SK-N-SH treated with all-trans-retinoic acid at 6 μM for 48 hours (cell line): ENCODE data around the gene GPR160.

Experiments
- ATAC-seq: fragments of 200-7000 bp; cut with Tn5 transposase; 3 replicates; pipeline ENCODE4 v1.9.1; 2020; ENCODE audit warnings: mild to moderate bottlenecking, moderate library complexity
- ARNTL ChIP-seq: fragments of 450-650 bp; formaldehyde crosslinking; IDR thresholded peaks from 2 replicates; pipeline ENCODE4 v1.5.0; 2020; ENCODE audit warnings: low read depth, mild to moderate bottlenecking, moderate library complexity, borderline replicate concordance
- BACH2 ChIP-seq: fragments of 250-450 bp; sonication (Bioruptor Pico); IDR thresholded peaks from 2 replicates; pipeline ENCODE4 v1.9.0; 2021; ENCODE audit warnings: mild to moderate bottlenecking, borderline replicate concordance
- CSDC2 ChIP-seq: fragments of 250-450 bp; sonication (Bioruptor Pico); IDR thresholded peaks from 2 replicates; pipeline ENCODE4 v1.5.0; 2020; ENCODE audit warnings: mild to moderate bottlenecking, moderate library complexity
- ESRRG ChIP-seq: fragments of 250-450 bp; sonication (Bioruptor Pico); IDR thresholded peaks from 2 replicates; pipeline ENCODE4 v1.6.1; 2021; ENCODE audit warnings: mild to moderate bottlenecking
- GLIS3 ChIP-seq: fragments of 250-450 bp; sonication (Bioruptor Pico); IDR thresholded peaks from 2 replicates; pipeline ENCODE4 v1.5.0; 2020; ENCODE audit warnings: mild to moderate bottlenecking, moderate library complexity
- ISL1 ChIP-seq: fragments of 250-450 bp; sonication (Bioruptor Pico); IDR thresholded peaks from 2 replicates; pipeline ENCODE4 v2.1.2; 2022; ENCODE audit warnings: mild to moderate bottlenecking, moderate library complexity
- OSR1 ChIP-seq: fragments of 250-450 bp; sonication (Bioruptor Pico); IDR thresholded peaks from 2 replicates; pipeline ENCODE4 v1.8.0; 2022; ENCODE audit warnings: moderate library complexity, mild to moderate bottlenecking, inconsistent platforms
- RARB ChIP-seq: fragments of 250-450 bp; sonication (Bioruptor Pico); IDR thresholded peaks from 2 replicates; pipeline ENCODE4 v1.8.0; 2021; ENCODE audit warnings: mild to moderate bottlenecking, moderate library complexity
- SNAI2 ChIP-seq: fragments of 250-450 bp; sonication (Bioruptor Pico); IDR thresholded peaks from 2 replicates; pipeline ENCODE4 v1.5.0; 2020; ENCODE audit warnings: mild to moderate bottlenecking, moderate library complexity
- TCF4 ChIP-seq: fragments of 250-450 bp; sonication (Bioruptor Pico); IDR thresholded peaks from 2 replicates; pipeline ENCODE4 v1.8.0; 2021; ENCODE audit warnings: mild to moderate bottlenecking, moderate library complexity, borderline replicate concordance
- ZC3H10 ChIP-seq: fragments of 250-450 bp; sonication (Bioruptor Pico); IDR thresholded peaks from 2 replicates; pipeline ENCODE4 v1.5.1; 2021; ENCODE audit warnings: mild to moderate bottlenecking, moderate library complexity
- ZNF565 ChIP-seq: fragments of 450-650 bp; formaldehyde crosslinking; conservative IDR thresholded peaks from 2 replicates; pipeline ENCODE4 v1.5.0; 2020; ENCODE audit warnings: low read depth, mild to moderate bottlenecking, moderate library complexity
- ZNF70 ChIP-seq: fragments of 450-650 bp; formaldehyde crosslinking; IDR thresholded peaks from 2 replicates; pipeline ENCODE4 v1.5.0; 2020; ENCODE audit warnings: mild to moderate bottlenecking, moderate library complexity
- ZNF8 ChIP-seq: fragments of 450-650 bp; formaldehyde crosslinking; IDR thresholded peaks from 2 replicates; pipeline ENCODE4 v1.5.0; 2020; ENCODE audit warnings: mild to moderate bottlenecking, moderate library complexity
- TF ChIP-seq, protein P1 (sequence below): fragments of 250-450 bp; sonication (Bioruptor Pico); IDR thresholded peaks from 2 replicates; pipeline ENCODE4 v1.5.1; 2020; ENCODE audit warnings: low read depth, mild to moderate bottlenecking, moderate library complexity
- TF ChIP-seq, protein P2 (sequence below): fragments of 250-450 bp; sonication (Bioruptor Pico); IDR thresholded peaks from 2 replicates; pipeline ENCODE4 v1.5.1; 2021; ENCODE audit warnings: mild to moderate bottlenecking, moderate library complexity
- TF ChIP-seq, protein P3 (sequence below): fragments of 250-450 bp; sonication (Bioruptor Pico); IDR thresholded peaks from 2 replicates; pipeline ENCODE4 v1.8.0; 2021; ENCODE audit warnings: low read depth, mild to moderate bottlenecking, moderate library complexity, borderline replicate concordance
- TF ChIP-seq, protein P4 (sequence below): fragments of 250-450 bp; sonication (Bioruptor Pico); IDR thresholded peaks from 2 replicates; pipeline ENCODE4 v1.8.0; 2020; ENCODE audit warnings: mild to moderate bottlenecking, moderate library complexity, borderline replicate concordance
- TF ChIP-seq, protein P5 (sequence below): fragments of 250-450 bp; sonication (Bioruptor Pico); IDR thresholded peaks from 2 replicates; pipeline ENCODE4 v1.5.0; 2020; ENCODE audit warnings: mild to moderate bottlenecking, moderate library complexity

Gene GPR160

DNA sequence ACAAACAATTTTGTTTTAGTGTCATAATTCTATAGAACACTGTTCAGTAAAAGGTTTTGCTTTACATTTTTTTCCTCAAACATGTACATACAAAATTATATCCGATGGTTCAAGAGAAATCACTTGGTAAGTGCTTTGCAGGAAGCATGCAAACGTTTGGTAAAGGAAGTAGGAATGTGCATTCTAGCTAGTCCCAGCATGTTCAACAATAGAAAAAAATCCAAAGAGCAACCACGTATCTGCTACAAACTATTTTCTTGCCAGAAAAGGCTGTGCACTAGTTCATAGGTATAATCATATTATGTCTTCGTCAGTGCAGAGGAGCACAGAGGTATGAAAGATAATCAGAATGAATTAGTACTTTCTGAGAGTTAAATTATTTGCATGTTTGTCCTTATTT, 58.0 kb downstream of the GPR160 start:
- no peak for ATAC-seq
- TF ChIP-seq, protein P1, sequence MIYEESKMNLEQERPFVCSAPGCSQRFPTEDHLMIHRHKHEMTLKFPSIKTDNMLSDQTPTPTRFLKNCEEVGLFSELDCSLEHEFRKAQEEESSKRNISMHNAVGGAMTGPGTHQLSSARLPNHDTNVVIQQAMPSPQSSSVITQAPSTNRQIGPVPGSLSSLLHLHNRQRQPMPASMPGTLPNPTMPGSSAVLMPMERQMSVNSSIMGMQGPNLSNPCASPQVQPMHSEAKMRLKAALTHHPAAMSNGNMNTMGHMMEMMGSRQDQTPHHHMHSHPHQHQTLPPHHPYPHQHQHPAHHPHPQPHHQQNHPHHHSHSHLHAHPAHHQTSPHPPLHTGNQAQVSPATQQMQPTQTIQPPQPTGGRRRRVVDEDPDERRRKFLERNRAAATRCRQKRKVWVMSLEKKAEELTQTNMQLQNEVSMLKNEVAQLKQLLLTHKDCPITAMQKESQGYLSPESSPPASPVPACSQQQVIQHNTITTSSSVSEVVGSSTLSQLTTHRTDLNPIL (CRISPR knock-in tag): no peak
- TF ChIP-seq OSR1: no peak
- TF ChIP-seq, protein P2, sequence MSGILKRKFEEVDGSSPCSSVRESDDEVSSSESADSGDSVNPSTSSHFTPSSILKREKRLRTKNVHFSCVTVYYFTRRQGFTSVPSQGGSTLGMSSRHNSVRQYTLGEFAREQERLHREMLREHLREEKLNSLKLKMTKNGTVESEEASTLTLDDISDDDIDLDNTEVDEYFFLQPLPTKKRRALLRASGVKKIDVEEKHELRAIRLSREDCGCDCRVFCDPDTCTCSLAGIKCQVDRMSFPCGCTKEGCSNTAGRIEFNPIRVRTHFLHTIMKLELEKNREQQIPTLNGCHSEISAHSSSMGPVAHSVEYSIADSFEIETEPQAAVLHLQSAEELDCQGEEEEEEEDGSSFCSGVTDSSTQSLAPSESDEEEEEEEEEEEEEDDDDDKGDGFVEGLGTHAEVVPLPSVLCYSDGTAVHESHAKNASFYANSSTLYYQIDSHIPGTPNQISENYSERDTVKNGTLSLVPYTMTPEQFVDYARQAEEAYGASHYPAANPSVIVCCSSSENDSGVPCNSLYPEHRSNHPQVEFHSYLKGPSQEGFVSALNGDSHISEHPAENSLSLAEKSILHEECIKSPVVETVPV (CRISPR knock-in tag): no peak
- TF ChIP-seq TCF4: no peak
- no peak for TF ChIP-seq RARB (CRISPR knock-in tag)
- no peak for TF ChIP-seq SNAI2 (CRISPR knock-in tag)
- TF ChIP-seq CSDC2: no peak
- TF ChIP-seq, protein P3, sequence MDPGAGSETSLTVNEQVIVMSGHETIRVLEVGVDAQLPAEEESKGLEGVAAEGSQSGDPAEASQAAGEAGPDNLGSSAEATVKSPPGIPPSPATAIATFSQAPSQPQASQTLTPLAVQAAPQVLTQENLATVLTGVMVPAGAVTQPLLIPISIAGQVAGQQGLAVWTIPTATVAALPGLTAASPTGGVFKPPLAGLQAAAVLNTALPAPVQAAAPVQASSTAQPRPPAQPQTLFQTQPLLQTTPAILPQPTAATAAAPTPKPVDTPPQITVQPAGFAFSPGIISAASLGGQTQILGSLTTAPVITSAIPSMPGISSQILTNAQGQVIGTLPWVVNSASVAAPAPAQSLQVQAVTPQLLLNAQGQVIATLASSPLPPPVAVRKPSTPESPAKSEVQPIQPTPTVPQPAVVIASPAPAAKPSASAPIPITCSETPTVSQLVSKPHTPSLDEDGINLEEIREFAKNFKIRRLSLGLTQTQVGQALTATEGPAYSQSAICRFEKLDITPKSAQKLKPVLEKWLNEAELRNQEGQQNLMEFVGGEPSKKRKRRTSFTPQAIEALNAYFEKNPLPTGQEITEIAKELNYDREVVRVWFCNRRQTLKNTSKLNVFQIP (CRISPR knock-in tag): no peak
- TF ChIP-seq BACH2: no peak
- TF ChIP-seq GLIS3 (CRISPR knock-in tag): no peak
- TF ChIP-seq ZNF70 (CRISPR knock-in tag): no peak
- TF ChIP-seq, protein P4, sequence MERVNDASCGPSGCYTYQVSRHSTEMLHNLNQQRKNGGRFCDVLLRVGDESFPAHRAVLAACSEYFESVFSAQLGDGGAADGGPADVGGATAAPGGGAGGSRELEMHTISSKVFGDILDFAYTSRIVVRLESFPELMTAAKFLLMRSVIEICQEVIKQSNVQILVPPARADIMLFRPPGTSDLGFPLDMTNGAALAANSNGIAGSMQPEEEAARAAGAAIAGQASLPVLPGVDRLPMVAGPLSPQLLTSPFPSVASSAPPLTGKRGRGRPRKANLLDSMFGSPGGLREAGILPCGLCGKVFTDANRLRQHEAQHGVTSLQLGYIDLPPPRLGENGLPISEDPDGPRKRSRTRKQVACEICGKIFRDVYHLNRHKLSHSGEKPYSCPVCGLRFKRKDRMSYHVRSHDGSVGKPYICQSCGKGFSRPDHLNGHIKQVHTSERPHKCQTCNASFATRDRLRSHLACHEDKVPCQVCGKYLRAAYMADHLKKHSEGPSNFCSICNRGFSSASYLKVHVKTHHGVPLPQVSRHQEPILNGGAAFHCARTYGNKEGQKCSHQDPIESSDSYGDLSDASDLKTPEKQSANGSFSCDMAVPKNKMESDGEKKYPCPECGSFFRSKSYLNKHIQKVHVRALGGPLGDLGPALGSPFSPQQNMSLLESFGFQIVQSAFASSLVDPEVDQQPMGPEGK: no peak
- no peak for TF ChIP-seq ISL1 (CRISPR knock-in tag)
- no peak for TF ChIP-seq ZC3H10 (CRISPR knock-in tag)

DNA sequence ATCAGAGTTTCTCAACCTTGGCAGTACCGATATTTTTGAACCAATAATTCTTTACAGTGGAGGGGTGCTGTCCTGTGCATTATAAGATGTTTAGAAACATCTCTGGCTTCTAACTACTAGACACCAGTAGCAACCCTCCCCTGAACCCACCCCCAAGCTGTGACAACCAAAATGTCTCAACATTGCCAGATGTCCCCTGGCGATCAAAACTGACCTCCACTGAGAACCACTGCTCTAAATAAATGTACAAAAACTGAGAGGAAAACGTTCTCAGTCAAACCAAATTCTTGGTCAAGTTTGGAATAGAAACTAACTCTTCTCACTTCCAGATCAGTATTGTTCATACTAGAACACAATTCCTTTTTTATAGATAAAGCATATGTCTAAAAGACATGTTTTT, 58.5 kb downstream of the GPR160 start:
- TF ChIP-seq ARNTL (CRISPR knock-in tag) (no peak), RARB (CRISPR knock-in tag) (no peak), ZC3H10 (CRISPR knock-in tag) (no peak), ESRRG (CRISPR knock-in tag) (no peak), GLIS3 (CRISPR knock-in tag) (no peak), TCF4 (no peak), ZNF8 (no peak), ZNF70 (CRISPR knock-in tag) (no peak), ZNF565 (CRISPR knock-in tag) (no peak), SNAI2 (CRISPR knock-in tag) (no peak)
- TF ChIP-seq, protein P3 (CRISPR knock-in tag): no peak
- TF ChIP-seq, protein P5, sequence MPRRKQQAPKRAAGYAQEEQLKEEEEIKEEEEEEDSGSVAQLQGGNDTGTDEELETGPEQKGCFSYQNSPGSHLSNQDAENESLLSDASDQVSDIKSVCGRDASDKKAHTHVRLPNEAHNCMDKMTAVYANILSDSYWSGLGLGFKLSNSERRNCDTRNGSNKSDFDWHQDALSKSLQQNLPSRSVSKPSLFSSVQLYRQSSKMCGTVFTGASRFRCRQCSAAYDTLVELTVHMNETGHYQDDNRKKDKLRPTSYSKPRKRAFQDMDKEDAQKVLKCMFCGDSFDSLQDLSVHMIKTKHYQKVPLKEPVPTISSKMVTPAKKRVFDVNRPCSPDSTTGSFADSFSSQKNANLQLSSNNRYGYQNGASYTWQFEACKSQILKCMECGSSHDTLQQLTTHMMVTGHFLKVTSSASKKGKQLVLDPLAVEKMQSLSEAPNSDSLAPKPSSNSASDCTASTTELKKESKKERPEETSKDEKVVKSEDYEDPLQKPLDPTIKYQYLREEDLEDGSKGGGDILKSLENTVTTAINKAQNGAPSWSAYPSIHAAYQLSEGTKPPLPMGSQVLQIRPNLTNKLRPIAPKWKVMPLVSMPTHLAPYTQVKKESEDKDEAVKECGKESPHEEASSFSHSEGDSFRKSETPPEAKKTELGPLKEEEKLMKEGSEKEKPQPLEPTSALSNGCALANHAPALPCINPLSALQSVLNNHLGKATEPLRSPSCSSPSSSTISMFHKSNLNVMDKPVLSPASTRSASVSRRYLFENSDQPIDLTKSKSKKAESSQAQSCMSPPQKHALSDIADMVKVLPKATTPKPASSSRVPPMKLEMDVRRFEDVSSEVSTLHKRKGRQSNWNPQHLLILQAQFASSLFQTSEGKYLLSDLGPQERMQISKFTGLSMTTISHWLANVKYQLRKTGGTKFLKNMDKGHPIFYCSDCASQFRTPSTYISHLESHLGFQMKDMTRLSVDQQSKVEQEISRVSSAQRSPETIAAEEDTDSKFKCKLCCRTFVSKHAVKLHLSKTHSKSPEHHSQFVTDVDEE (CRISPR knock-in tag): no peak
- no peak for ATAC-seq

DNA sequence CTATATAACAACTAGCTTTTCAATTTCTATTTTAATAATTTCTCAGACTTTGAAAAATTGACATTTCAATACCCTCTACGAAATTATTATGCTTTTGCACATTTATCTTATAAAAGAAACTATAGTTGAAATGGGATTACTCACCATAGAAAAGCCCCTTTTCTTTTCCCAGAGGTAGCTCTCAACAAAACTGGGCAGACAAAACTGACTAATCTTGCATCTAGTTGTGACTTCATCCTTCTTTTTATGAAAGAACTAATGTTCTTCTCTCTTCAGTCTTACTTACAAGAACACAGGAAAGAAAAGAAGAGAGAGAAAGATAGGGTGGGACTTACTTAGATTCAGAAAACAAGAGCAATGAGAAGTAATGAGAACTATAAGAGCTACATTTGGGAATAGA, 61.0 kb downstream of the GPR160 start:
- ATAC-seq: no peak
- TF ChIP-seq GLIS3 (CRISPR knock-in tag): no peak
- no peak for TF ChIP-seq ZNF8
- TF ChIP-seq, protein P3 (CRISPR knock-in tag): no peak
- no peak for TF ChIP-seq ESRRG (CRISPR knock-in tag)
- TF ChIP-seq, protein P2 (CRISPR knock-in tag): no peak
- TF ChIP-seq ZNF565 (CRISPR knock-in tag): no peak
- TF ChIP-seq, protein P5 (CRISPR knock-in tag): no peak
- TF ChIP-seq ZNF70 (CRISPR knock-in tag): no peak
- no peak for TF ChIP-seq CSDC2
- TF ChIP-seq SNAI2 (CRISPR knock-in tag): no peak
- TF ChIP-seq ARNTL (CRISPR knock-in tag): no peak
